Measurements from ENCODE around the gene FAM120A. TPM values are rescaled to one million over a fixed set of nuclear protein-coding genes. Genes with fewer than 3 reads are reported as not detected.

FAM120A gene
- total and polyA plus RNA-seq, 9 of the 15 experiments (the other 6 are each of a cell fraction or from before 2014, with no cell fraction given): 8.7 to 71.0 (median 42.2) TPM

DNA sequence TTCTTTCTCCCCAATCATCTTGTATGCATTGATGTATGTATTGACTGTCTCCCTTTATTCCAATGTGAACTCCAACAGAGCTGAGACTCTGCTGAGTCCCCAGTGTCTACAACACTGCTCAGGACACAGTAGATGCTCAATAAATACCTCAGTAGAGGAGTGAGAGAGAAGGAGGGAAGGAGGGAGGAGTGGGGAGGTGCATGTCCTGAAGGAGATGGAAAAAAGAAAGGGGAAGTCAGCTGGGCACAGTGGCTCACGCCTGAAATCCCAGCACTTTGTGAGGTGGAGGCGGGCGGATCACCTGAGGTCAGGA, 122.0 kb downstream of the FAM120A start:
- ChIA-PET CTCF (ENCODE audit: low intra/inter-chr PET ratio) (no interaction called here), POLR2A (interaction anchor here (2.6 kb wide), 1 partner anchor 9 kb away, joined by 9 read pairs; no protein-coding TSS in a partner anchor)
- no peak overlapping the region for H3K27ac ChIP-seq (ENCODE audit: extremely low read depth, low read depth, low read length)
- H4K20me1 ChIP-seq (replicated peaks; ENCODE audit: control insufficient read depth, insufficient read depth, low read length): no peaks in the 10 kb centered on the region
- intact Hi-C loops (cut with micrococcal nuclease): loop anchor here (10.0 kb wide), 1 partner anchor 91 kb away; no protein-coding TSS in a partner anchor
- TF ChIP-seq RBM25 (IDR thresholded peaks at IDR 0.05; ENCODE audit: low read depth, low read length, severe bottlenecking) (peak; percentile 27), ZNF354B (CRISPR knock-in tag; IDR thresholded peaks at IDR 0.05) (no peak), MYBL2 (IDR thresholded peaks at IDR 0.05; ENCODE audit: low read depth) (no peak), MYBL2 (CRISPR knock-in tag; IDR thresholded peaks at IDR 0.05; ENCODE audit: borderline replicate concordance) (no peak), ZNF766 (CRISPR knock-in tag; conservative IDR thresholded peaks at IDR 0.05) (no peak)
- H3K9me1 ChIP-seq (ENCODE audit: control insufficient read depth, insufficient read depth, low read length): no peaks in the 10 kb centered on the region
- FAIRE-seq (no peak), ATAC-seq (no peak), DNase-seq (ENCODE audit: extremely low read depth in 1 of 4, low spot score in 3 of 4) (no peak)
- H3K9ac ChIP-seq (ENCODE audit: insufficient read depth in 1 of 2, low read depth in 2 of 2, low read length in 2 of 2): no peak overlapping the region
- H3K9me3 ChIP-seq (replicated peaks; ENCODE audit: control insufficient read depth, insufficient read depth, low read depth, low read length): no peaks in the 10 kb centered on the region
- no peak overlapping the region for H2AFZ ChIP-seq (ENCODE audit: low read depth, low read length)
- H3K27me3 ChIP-seq (ENCODE audit: control insufficient read depth in 2 of 2, insufficient read depth in 2 of 2, low read length in 2 of 2): no peaks in the 10 kb centered on the region
- no TSS peak for BruUV-seq (replicated peaks)
- in situ Hi-C loops (cut with MboI): no loop called here
- H3K36me3 ChIP-seq (ENCODE audit: control insufficient read depth, insufficient read depth, low read length): no peaks in the 10 kb centered on the region
- no peak overlapping the region for H3K4me2 ChIP-seq (ENCODE audit: insufficient read depth, low read length)
- H3K4me1 ChIP-seq (replicated peaks in 1 of 2; ENCODE audit: control insufficient read depth in 2 of 2, insufficient read depth in 2 of 2, low read length in 2 of 2): peaks cover 13 to 31% of the 10 kb centered on the region in 2 experiments
- WGBS (ENCODE audit: insufficient coverage, low coverage, missing lambda C conversion rate): 71% methylated on average over 3 of the region's 3 CpGs
- peaks cover 17% of the 10 kb centered on the region for H3K79me2 ChIP-seq (ENCODE audit: control insufficient read depth, insufficient read depth, low read length)
- no peak overlapping the region for H3K4me3 ChIP-seq
